Dermis microvascular lymphatic vessel endothelial cell (primary cell): ENCODE measurements around the gene CCM2. TPM values are rescaled to one million over a fixed set of nuclear protein-coding genes. Genes with fewer than 3 reads are reported as not detected.

Source experiments
- DNase-seq, 2 donors: peaks; one replicate each; pipeline versions ENCODE4 v3.0.0 to v3.0.0-alpha.2; 2010; ENCODE audit warnings: low read depth in 2 of 2
- total RNA-seq: library from RNA; depleted of rRNA; stranded (reverse); fragments of >200 nt; gene quantifications from 2 replicates; pipeline ENCODE4 v1.2.1, GENCODE V29; 2014

CCM2 gene
- total RNA-seq, 1 donor from 2014 or later, result 44.4 TPM

DNA sequence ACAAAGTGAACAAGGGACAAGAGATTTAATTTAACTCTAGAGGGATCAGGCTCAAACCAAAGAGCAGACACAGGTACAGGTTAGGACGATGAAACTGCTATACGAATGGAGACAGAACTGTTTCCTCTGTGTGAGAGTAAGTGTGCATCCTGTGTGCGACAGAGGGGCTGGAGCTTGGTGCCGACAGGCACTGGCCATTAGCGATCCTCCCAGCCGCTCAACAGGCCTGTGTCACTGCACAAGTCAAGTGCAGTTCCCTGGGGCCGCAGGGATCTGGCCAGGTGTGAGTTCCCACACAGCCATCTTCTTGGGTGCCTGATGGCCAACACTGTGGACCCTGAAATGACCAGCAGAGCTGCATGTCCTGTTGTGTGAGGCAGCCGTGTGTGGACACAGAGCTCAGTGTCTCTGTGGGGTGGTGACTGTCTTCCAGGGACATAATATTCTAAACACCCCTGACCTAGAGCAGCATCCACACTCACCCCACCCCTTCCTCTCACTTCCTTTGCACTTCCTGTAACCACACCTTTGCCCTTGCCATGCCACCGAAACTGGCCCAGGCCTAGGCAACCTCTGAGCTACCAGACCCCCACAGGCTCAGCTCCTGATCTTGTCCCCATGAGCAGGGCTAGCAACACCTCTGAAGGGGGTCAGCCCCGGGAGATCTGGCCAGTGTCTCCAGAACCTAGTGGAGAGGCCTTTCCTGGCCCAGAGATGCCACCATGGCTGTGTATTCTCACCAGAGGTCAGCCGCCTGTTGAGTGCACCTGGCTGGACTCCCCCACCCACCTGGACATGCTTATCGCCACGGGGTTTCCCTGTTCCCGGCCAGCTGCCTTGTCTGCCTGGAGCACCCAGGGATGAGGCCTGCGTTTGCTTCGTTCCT, 123.2 kb downstream of the CCM2 start:
- no peak for DNase-seq

DNA sequence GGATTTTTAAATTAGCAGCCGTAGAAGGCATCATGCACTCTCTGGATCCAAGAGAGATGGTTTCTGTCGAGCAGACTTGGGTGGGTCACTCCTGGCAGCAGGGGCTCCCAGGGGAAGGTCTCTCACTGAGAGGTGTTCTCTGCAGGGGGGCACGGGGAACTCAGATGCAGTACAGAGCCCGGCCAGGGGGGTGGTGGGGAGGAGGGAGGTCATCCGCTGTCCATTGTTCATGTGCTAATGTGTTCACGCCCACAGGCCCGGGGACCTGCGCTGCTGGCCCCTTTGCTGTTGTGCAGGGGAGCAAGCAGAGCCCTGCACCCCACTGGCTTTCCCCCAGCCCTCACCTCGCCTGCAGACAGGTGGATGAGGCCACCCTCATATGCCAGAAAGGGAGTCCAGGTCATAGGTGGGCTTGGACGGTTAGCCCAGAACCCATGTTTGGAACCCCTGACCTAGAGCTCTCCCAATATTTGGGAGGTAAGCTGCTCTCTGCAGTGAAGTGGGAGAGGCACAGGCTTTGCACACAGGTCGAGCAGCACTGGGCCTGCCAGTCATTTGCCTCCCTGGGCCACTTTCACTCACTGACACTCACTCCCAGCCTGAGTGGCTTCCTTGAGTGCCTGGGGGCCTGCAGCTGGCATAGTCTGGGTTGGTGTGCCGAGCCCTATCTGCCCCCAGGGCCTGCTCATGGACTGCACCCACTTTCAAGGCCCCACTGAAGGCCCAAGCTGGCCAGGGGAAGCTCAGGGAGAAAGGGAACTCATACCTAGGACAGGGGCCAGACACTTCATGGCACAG, 124.1 kb downstream of the CCM2 start:
- no peak for DNase-seq

DNA sequence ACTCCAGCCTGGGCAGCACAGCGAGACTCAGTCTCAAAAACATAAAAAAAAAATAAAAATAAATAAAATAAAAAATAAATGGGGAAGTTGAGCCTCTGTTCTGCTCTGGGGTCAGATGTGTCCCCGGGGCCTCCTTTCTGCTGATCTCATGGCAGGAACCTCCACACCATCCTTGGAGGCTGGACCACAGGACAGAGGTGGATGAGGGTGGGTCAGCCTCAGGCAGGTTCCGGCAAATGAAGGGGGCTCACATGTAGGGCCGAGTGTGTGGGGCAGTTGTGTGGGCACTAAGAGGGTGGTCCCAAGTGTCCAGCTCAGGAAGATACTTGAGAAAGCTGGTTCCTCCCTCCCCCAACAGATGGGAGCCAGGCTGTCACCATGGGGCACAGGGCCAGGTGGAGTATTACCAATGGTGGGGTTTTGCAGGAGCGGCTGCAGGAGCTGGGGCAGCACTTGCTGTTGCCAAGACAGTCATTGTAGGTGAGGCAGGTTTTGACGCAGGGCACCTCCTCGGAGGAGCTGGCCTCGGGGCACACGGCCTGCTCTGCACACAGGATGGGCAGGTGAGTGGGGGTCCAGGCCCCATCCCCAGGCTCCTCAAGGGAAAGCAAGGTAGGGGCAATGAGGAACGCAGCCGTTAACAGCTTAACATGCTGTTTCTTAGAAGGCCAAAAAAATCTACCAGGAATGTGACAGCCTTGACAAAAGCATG, 125.3 kb downstream of the CCM2 start:
- no peak for DNase-seq

Other genes starting within 250 kb of the CCM2 start
- gene PPIA, start 203.5 kb upstream of the CCM2 start, total RNA-seq, result 1,887 and 2,487 TPM in 2 replicates
- gene H2AZ2, start 152.1 kb upstream of the CCM2 start, total RNA-seq, result 168 and 199 TPM in 2 replicates
- 14.4 and 18.1 TPM in 2 replicates for gene PURB, start 114.7 kb upstream of the CCM2 start, total RNA-seq
- under 0.01 and 0.13 TPM in 2 replicates for gene MYO1G, start 21.2 kb upstream of the CCM2 start, total RNA-seq
- gene NACAD, start 88.8 kb downstream of the CCM2 start, total RNA-seq, result 0.39 and 0.89 TPM in 2 replicates
- 55.5 and 62.8 TPM in 2 replicates for gene TBRG4, start 111.5 kb downstream of the CCM2 start, total RNA-seq
- 32.3 and 213 TPM in 2 replicates for gene RAMP3, start 157.6 kb downstream of the CCM2 start, total RNA-seq